K562 (cell line): ENCODE results near the gene SEMA3F. TPM values are rescaled to one million over a fixed set of nuclear protein-coding genes. Genes with fewer than 3 reads are reported as not detected.

ENCODE experiments used
- ATAC-seq: fragments of 200-7000 bp; cut with Tn5 transposase; 3 replicates; pipeline ENCODE4 v1.9.1; 2020; ENCODE audit warnings: moderate library complexity
- BruUV-seq: library from RNA; stranded (reverse); fragments of 400-500 nt; replicated peaks from 2 replicates; lab custom pipeline; 2021; lab: Mats Ljungman, UMichigan
- CTCF ChIA-PET: fragments of 300-600 bp; formaldehyde crosslinking; extraction: SDS; loops from one replicate; lab custom pipeline; 2021; ENCODE audit warnings: low intra/inter-chr PET ratio; lab: Yijun Ruan, JAX
- POLR2A ChIA-PET: fragments of 300-600, 350-650 bp; sonication (Branson Sonifier 250); formaldehyde crosslinking; extraction: SDS; loops from one replicate; lab custom pipeline; 2021; ENCODE audit warnings: antibody characterized with exemption, inconsistent platforms; lab: Yijun Ruan, JAX
- DNase-seq, 4 experiments: peaks; one replicate each; pipeline versions ENCODE4 v3.0.0 to v3.0.0-alpha.2; 2011 to 2018; ENCODE audit warnings: low spot score in 3 of 4, mixed read lengths in 3 of 4; ENCODE audit errors: extremely low read depth in 1 of 4
- FAIRE-seq: peaks from 2 replicates; lab custom pipeline; 2011; peaks lifted over from hg19 to GRCh38; lab: Jason Lieb, UNC
- H2AFZ ChIP-seq: 2 replicates; pipeline ENCODE4 v1.6.0; 2011; ENCODE audit warnings: low read depth, low read length, control low read depth, inconsistent platforms
- H3K27ac ChIP-seq: fragments of 200-600 bp; 3 replicates; pipeline ENCODE4 v1.8.0; 2011; ENCODE audit warnings: low read depth, mild to moderate bottlenecking, control low read depth, inconsistent platforms, low read length, moderate library complexity, mixed read lengths; ENCODE audit errors: extremely low read depth
- H3K27me3 ChIP-seq, 2 experiments: fragments of 300-600 bp in 1 of 2; 2 replicates in 1 of 2; 3 replicates in 1 of 2; pipeline versions ENCODE4 v1.6.0 to v1.8.0; 2011; ENCODE audit warnings: inconsistent platforms in 2 of 2, low read length in 2 of 2, mild to moderate bottlenecking in 1 of 2, mixed read lengths in 1 of 2, moderate library complexity in 1 of 2; ENCODE audit not compliant: control insufficient read depth in 2 of 2, insufficient read depth in 2 of 2
- H3K36me3 ChIP-seq: fragments of 300-600 bp; 3 replicates; pipeline ENCODE4 v1.8.0; 2011; ENCODE audit warnings: mild to moderate bottlenecking, low read length, inconsistent platforms; ENCODE audit not compliant: control insufficient read depth, insufficient read depth
- H3K4me1 ChIP-seq, 2 experiments: fragments of 200-600 bp in 1 of 2; replicated peaks in 1 of 2; 2 replicates in 1 of 2; 3 replicates in 1 of 2; pipeline versions ENCODE4 v1.5.1 to v1.8.0; 2011; ENCODE audit warnings: inconsistent platforms in 2 of 2, low read length in 2 of 2, mild to moderate bottlenecking in 1 of 2, mixed read lengths in 1 of 2, moderate library complexity in 1 of 2; ENCODE audit not compliant: control insufficient read depth in 2 of 2, insufficient read depth in 2 of 2
- H3K4me2 ChIP-seq: 2 replicates; pipeline ENCODE4 v1.6.1; 2011; ENCODE audit warnings: low read length, control low read depth, inconsistent platforms, mixed read lengths; ENCODE audit not compliant: insufficient read depth
- H3K4me3 ChIP-seq: fragments of 200-600 bp; sonication (generic), shearing (Covaris generic); 2 replicates; pipeline ENCODE4 v1.5.1; 2016; ENCODE audit warnings: control low read depth, inconsistent platforms
- H3K79me2 ChIP-seq: fragments of 200-600 bp; 3 replicates; pipeline ENCODE4 v1.8.0; 2011; ENCODE audit warnings: low read length, inconsistent platforms; ENCODE audit not compliant: control insufficient read depth, insufficient read depth
- H3K9ac ChIP-seq, 2 experiments: 2 replicates each; pipeline versions ENCODE4 v1.6.0 to v1.6.1; 2011; ENCODE audit warnings: low read depth in 2 of 2, low read length in 2 of 2, control low read depth in 1 of 2, inconsistent platforms in 1 of 2, mild to moderate bottlenecking in 1 of 2, mixed read lengths in 1 of 2; ENCODE audit not compliant: insufficient read depth in 1 of 2
- H3K9me1 ChIP-seq: one replicate; pipeline ENCODE4 v1.6.0; 2011; ENCODE audit warnings: inconsistent platforms, mild to moderate bottlenecking, low read length, moderate library complexity; ENCODE audit not compliant: control insufficient read depth, insufficient read depth
- H3K9me3 ChIP-seq: replicated peaks from 2 replicates; pipeline ENCODE4 v1.5.1; 2011; ENCODE audit warnings: low read depth, low read length, inconsistent platforms; ENCODE audit not compliant: control insufficient read depth, insufficient read depth
- H4K20me1 ChIP-seq: replicated peaks from 2 replicates; pipeline ENCODE4 v1.6.1; 2011; ENCODE audit warnings: low read length, inconsistent platforms, mixed read lengths; ENCODE audit not compliant: control insufficient read depth, insufficient read depth
- CBX3 ChIP-seq, 2 experiments: IDR thresholded peaks; 1 replicate in 1 of 2; 2 replicates in 1 of 2; pipeline ENCODE4 v1.6.1; 2012; ENCODE audit warnings: inconsistent platforms in 2 of 2, low read length in 2 of 2, borderline replicate concordance in 1 of 2, control low read depth in 1 of 2
- DLX4 ChIP-seq: fragments of 250-450 bp; sonication (Bioruptor Pico); IDR thresholded peaks from 2 replicates; pipeline ENCODE4 v1.6.1; 2021; ENCODE audit warnings: mild to moderate bottlenecking
- FOSL1 ChIP-seq: fragments of 200-800 bp; sonication (Bioruptor generic); conservative IDR thresholded peaks from 2 replicates; pipeline ENCODE4 v1.6.1; 2016; ENCODE audit warnings: missing genetic modification characterization, missing compliant biosample characterization
- FOXJ2 ChIP-seq: fragments of 200-800 bp; sonication (Bioruptor generic); IDR thresholded peaks from 2 replicates; pipeline ENCODE4 v1.6.1; 2016; ENCODE audit warnings: missing genetic modification characterization, missing compliant biosample characterization
- FOXK2 ChIP-seq, 2 experiments: fragments of 450-650 bp; IDR thresholded peaks in 1 of 2; conservative IDR thresholded peaks in 1 of 2; 2 replicates each; pipeline ENCODE4 v1.6.1; 2016; ENCODE audit warnings: low read depth in 2 of 2, mild to moderate bottlenecking in 1 of 2
- KAT8 ChIP-seq: fragments of 450-650 bp; IDR thresholded peaks from 2 replicates; pipeline ENCODE4 v1.6.1; 2016; ENCODE audit warnings: low read depth, mild to moderate bottlenecking
- KDM1A ChIP-seq, 2 experiments: fragments of 450-650 bp; IDR thresholded peaks; 2 replicates each; pipeline ENCODE4 v1.6.1; 2016; ENCODE audit warnings: mild to moderate bottlenecking in 2 of 2
- MEIS2 ChIP-seq: fragments of 450-650 bp; IDR thresholded peaks from 2 replicates; pipeline ENCODE4 v1.6.1; 2014; ENCODE audit warnings: mild to moderate bottlenecking; ENCODE audit not compliant: partially characterized antibody
- NFATC3 ChIP-seq: fragments of 450-650 bp; IDR thresholded peaks from 2 replicates; pipeline ENCODE4 v1.6.1; 2017; ENCODE audit warnings: mild to moderate bottlenecking
- SETDB1 ChIP-seq: IDR thresholded peaks from one replicate; pipeline ENCODE4 v1.6.1; 2012; ENCODE audit warnings: low read length, control low read depth, inconsistent platforms
- SMAD1 ChIP-seq: fragments of 150-350 bp; IDR thresholded peaks from 2 replicates; pipeline ENCODE4 v1.6.1; 2014; ENCODE audit warnings: low read length, low read depth; ENCODE audit not compliant: partially characterized antibody
- SMAD2 ChIP-seq: fragments of 150-350 bp; IDR thresholded peaks from 2 replicates; pipeline ENCODE4 v1.6.1; 2014; ENCODE audit warnings: low read depth, mild to moderate bottlenecking, low read length
- TBP ChIP-seq: optimal IDR thresholded peaks from 2 replicates; pipeline ENCODE3; 2011; ENCODE audit warnings: low read depth, low read length, improper control_type of control experiment
- TEAD1 ChIP-seq, 2 experiments: fragments of 450-650 bp in 1 of 2; sonication (generic) in 1 of 2; formaldehyde crosslinking; IDR thresholded peaks; 2 replicates each; pipeline versions ENCODE4 v1.4.0 to v1.8.0; 2020 to 2022; ENCODE audit warnings: mild to moderate bottlenecking in 2 of 2, missing genetic modification reagents in 1 of 2
- TRIM28 ChIP-seq: fragments of 450-650 bp; IDR thresholded peaks from 2 replicates; pipeline ENCODE4 v1.6.1; 2017
- U2AF2 ChIP-seq: fragments of 200-400 bp; formaldehyde crosslinking; optimal IDR thresholded peaks from 2 replicates; pipeline ENCODE3; 2017; ENCODE audit warnings: low read depth, mild to moderate bottlenecking, low read length
- ZNF316 ChIP-seq: fragments of 450-650 bp; IDR thresholded peaks from 2 replicates; pipeline ENCODE4 v1.6.1; 2016
- WGBS: fragments of 100-300 bp; shearing (Covaris generic); methylation state at CpG from one replicate; pipeline ENCODE4 v1.1.6; 2016; ENCODE audit warnings: low coverage, mixed read lengths; ENCODE audit not compliant: insufficient coverage; ENCODE audit errors: missing lambda C conversion rate; 5-methylcytosine and 5-hydroxymethylcytosine counted together
- in situ Hi-C: fragments of 300-500 bp; cut with MboI; formaldehyde crosslinking; loops from 4 replicates; pipeline ENCODE4 v1.15.0; 2018; ENCODE audit warnings: inconsistent platforms, mixed read lengths
- intact Hi-C: fragments of 100-400 bp; cut with micrococcal nuclease; formaldehyde crosslinking; loops from 2 replicates; pipeline ENCODE4 v1.14.2; 2022
- polyA plus RNA-seq, 8 experiments: library from polyadenylated mRNA; depleted of rRNA in 4 of 8; stranded (reverse) in 5 of 8; unstranded in 3 of 8; fragments of >200 nt; fragmentation: Nextera tagmentation in 2 of 8; fragmentation: Illumina TruSeq in 1 of 8; extraction: Ambion mirVana in 2 of 8; extraction: Trizol in 1 of 8; gene quantifications; 2 replicates each; pipeline versions ENCODE4 v1.2.1 to v1.2.3, GENCODE V29; 2011 to 2014; ENCODE audit warnings: inconsistent platforms in 1 of 8, missing spikeins in 1 of 8
- total RNA-seq, 7 experiments: library from RNA; depleted of rRNA in 6 of 7; stranded (reverse); fragments of >200 nt in 6 of 7; fragmentation: Illumina TruSeq in 2 of 7; extraction: Trizol in 2 of 7; gene quantifications; 2 replicates each; pipeline versions ENCODE4 v1.2.1 to v1.2.3, GENCODE V29; 2011 to 2021; ENCODE audit warnings: low replicate concordance in 1 of 7
- TF ChIP-seq, protein P1 (sequence below): sonication (generic); formaldehyde crosslinking; IDR thresholded peaks from 2 replicates; pipeline ENCODE4 v1.8.0; 2022; ENCODE audit warnings: mild to moderate bottlenecking, missing genetic modification reagents
- TF ChIP-seq, protein P2 (sequence below): fragments of 450-650 bp; IDR thresholded peaks from 2 replicates; pipeline ENCODE4 v1.6.1; 2016; ENCODE audit warnings: antibody characterized with exemption

Gene SEMA3F
- total and polyA plus RNA-seq, 9 of the 15 experiments (the other 6 are each of a cell fraction or from before 2014, with no cell fraction given): 0.58 to 3.0 (median 2.0) TPM; not detected in 2

DNA sequence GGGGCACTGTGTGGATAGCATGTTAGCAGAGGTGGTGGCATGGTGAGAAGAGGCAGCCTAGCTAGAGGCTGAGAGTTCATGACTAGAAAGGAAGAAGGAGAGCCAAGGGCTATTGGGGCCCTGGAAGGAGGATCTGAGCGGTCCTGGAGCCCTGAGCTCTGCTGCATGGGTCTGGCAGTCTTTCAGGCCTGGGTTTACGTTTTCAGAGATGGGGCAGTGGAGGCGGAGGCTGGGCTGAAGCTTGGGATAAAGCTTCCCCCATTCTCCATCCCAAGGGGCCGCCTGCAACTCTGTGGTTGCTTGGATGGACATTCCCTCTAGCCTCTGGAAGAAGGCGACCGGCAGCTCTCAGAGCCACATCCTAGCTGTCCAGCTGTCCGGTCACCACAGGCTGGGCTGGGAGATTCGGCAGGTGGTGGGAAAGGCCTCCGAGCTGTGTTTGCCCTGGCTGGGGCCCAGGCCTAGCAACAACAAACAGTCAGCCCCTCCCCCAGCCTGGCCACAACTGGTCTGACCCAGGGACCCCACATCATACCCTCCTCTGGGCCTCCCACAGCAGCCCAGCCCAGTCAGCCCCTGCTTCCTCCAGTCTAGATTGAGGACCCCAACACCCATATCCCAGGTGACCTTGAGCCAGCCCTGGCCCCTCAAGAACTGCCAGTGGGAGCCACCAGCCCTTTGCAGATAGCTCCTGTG lies 48.1 kb downstream of the SEMA3F start:
- no peaks in the 10 kb centered on the region for H4K20me1 ChIP-seq
- POLR2A ChIA-PET: interaction anchor here (0.6 to 1.1 kb wide), 7 partner anchors 15 to 728 kb away, joined by 3 to 5 read pairs (median 3); no protein-coding TSS in a partner anchor
- no peak for TF ChIP-seq NFATC3
- TF ChIP-seq FOSL1 (tag): no peak
- no peak for TF ChIP-seq TRIM28
- TF ChIP-seq, protein P1, sequence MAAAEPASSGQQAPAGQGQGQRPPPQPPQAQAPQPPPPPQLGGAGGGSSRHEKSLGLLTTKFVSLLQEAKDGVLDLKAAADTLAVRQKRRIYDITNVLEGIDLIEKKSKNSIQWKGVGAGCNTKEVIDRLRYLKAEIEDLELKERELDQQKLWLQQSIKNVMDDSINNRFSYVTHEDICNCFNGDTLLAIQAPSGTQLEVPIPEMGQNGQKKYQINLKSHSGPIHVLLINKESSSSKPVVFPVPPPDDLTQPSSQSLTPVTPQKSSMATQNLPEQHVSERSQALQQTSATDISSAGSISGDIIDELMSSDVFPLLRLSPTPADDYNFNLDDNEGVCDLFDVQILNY (CRISPR knock-in tag): no peak
- no peak for TF ChIP-seq TBP
- no peak for TF ChIP-seq SMAD2
- no peak for TF ChIP-seq SMAD1
- TF ChIP-seq KAT8: no peak
- TF ChIP-seq FOXJ2 (tag): no peak
- TF ChIP-seq KDM1A (IDR thresholded peaks at IDR 0.05): no peak
- no peak for TF ChIP-seq MEIS2
- no peak for TF ChIP-seq SETDB1
- TF ChIP-seq U2AF2: no peak
- no peak for TF ChIP-seq TEAD1 (CRISPR knock-in tag; IDR thresholded peaks at IDR 0.05)
- TF ChIP-seq ZNF316: no peak
- TF ChIP-seq FOXK2 (conservative IDR thresholded peaks at IDR 0.05 in 1 of 2, IDR thresholded peaks at IDR 0.05 in 1 of 2; ENCODE audit: low read depth in 2 of 2): no peak
- TF ChIP-seq, protein P2, sequence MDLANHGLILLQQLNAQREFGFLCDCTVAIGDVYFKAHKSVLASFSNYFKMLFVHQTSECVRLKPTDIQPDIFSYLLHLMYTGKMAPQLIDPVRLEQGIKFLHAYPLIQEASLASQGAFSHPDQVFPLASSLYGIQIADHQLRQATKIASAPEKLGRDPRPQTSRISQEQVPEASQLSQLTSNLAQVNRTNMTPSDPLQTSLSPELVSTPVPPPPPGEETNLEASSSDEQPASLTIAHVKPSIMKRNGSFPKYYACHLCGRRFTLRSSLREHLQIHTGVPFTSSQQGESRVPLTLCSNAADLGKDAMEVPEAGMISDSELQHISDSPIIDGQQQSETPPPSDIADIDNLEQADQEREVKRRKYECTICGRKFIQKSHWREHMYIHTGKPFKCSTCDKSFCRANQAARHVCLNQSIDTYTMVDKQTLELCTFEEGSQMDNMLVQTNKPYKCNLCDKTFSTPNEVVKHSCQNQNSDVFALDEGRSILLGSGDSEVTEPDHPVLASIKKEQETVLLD: no peak
- TF ChIP-seq CBX3 (IDR thresholded peaks at IDR 0.05; ENCODE audit: borderline replicate concordance in 1 of 2, low read length in 2 of 2): no peak
- TF ChIP-seq DLX4: no peak
- H3K36me3 ChIP-seq: no peaks in the 10 kb centered on the region
- peaks cover 15 to 49% of the 10 kb centered on the region in 2 experiments; a peak in 4 of 5 replicates for H3K27me3 ChIP-seq
- intact Hi-C loops: no loop called here
- H3K9me1 ChIP-seq: no peaks in the 10 kb centered on the region
- no peaks in the 10 kb centered on the region for H3K9me3 ChIP-seq
- 12% methylated on average over 7 of the region's 9 CpGs for WGBS
- no peak overlapping the region for H2AFZ ChIP-seq
- no peak overlapping the region for H3K27ac ChIP-seq
- CTCF ChIA-PET: no interaction called here
- in situ Hi-C loops: no loop called here
- ATAC-seq (no peak), DNase-seq (no peak), FAIRE-seq (no peak)
- no peaks in the 10 kb centered on the region for H3K79me2 ChIP-seq
- H3K4me2 ChIP-seq: no peak overlapping the region
- no peak overlapping the region for H3K9ac ChIP-seq
- BruUV-seq: no TSS peak
- H3K4me3 ChIP-seq: no peak overlapping the region
- peaks cover 0 to 24% of the 10 kb centered on the region in 2 experiments; a peak in 3 of 5 replicates for H3K4me1 ChIP-seq
